Measurements from ENCODE around the gene SCAANT1.
A peak's percentile ranks its signal among the peaks of the same experiment; 100 is the strongest.

The SCAANT1 gene

GRCh38 chr3:63896332-63897030 is 15.7 kb downstream of the SCAANT1 start:
- DNase-seq = no peak

- no peak for DNase-seq
These were observed 16.6 kb downstream of the SCAANT1 start for GRCh38 chr3:63895422-63896189.

- DNase-seq = no peak
These were observed 19.3 kb downstream of the SCAANT1 start for GRCh38 chr3:63892773-63893352.

- DNase-seq = no peak
These were observed 20.7 kb downstream of the SCAANT1 start for GRCh38 chr3:63891518-63891917.

GRCh38 chr3:63886858-63887257 is 25.3 kb downstream of the SCAANT1 start:
- DNase-seq = peak; percentile 51

- no peak for DNase-seq
These were observed 31.5 kb downstream of the SCAANT1 start for GRCh38 chr3:63880653-63881052.

- DNase-seq = no peak
These were observed 33.7 kb downstream of the SCAANT1 start for GRCh38 chr3:63878394-63879060.

GRCh38 chr3:63877737-63878393 is 34.3 kb downstream of the SCAANT1 start:
- no peak for DNase-seq

GRCh38 chr3:63876260-63876659 is 35.9 kb downstream of the SCAANT1 start:
- DNase-seq = no peak

- DNase-seq = peak; percentile 14
These were observed 36.7 kb downstream of the SCAANT1 start for GRCh38 chr3:63875510-63875909.

GRCh38 chr3:63874769-63875168 is 37.4 kb downstream of the SCAANT1 start:
- no peak for DNase-seq

GRCh38 chr3:63872135-63872924 is 39.9 kb downstream of the SCAANT1 start:
- DNase-seq = no peak

GRCh38 chr3:63870615-63871005 is 41.6 kb downstream of the SCAANT1 start:
- DNase-seq = no peak

- no peak for DNase-seq
These were observed 42.1 kb downstream of the SCAANT1 start for GRCh38 chr3:63869940-63870614.

- DNase-seq = no peak
These were observed 45.0 kb downstream of the SCAANT1 start for GRCh38 chr3:63867225-63867624.

GRCh38 chr3:63864965-63865327 is 47.2 kb downstream of the SCAANT1 start:
- no peak for DNase-seq

GRCh38 chr3:63864008-63864964 is 47.9 kb downstream of the SCAANT1 start:
- DNase-seq = no peak

- no peak for DNase-seq
These were observed 48.8 kb downstream of the SCAANT1 start, which contains the start of the genes ATXN7 and THOC7 for GRCh38 chr3:63863150-63864007. Gene ATXN7, plus strand, starts transcription at chr3:63863867. Its CDS starts 48,732 bp downstream, at chr3:63912599. Gene THOC7, minus strand, starts transcription at chr3:63863805. Its CDS starts 15 bp downstream, at chr3:63863790.

- DNase-seq = peak; percentile 6
These were observed 49.4 kb downstream of the SCAANT1 start for GRCh38 chr3:63862804-63863149.

All from DMS79 treated with DMSO at 0.1 percent for 48 hours (cell line).